B cell (primary cell): ENCODE data around the gene PCBP3. TPM values are rescaled to one million over a fixed set of nuclear protein-coding genes. Genes with fewer than 3 reads are reported as not detected.

Source experiments
- ATAC-seq: fragments of 200-7000 bp; cut with Tn5 transposase; one replicate; pipeline ENCODE4 v1.10.0; 2021; ENCODE audit warnings: low read depth, mild to moderate bottlenecking, moderate number of reproducible peaks, moderate library complexity
- CTCF ChIA-PET: fragments of 350-600 bp; sonication (Branson Sonifier 250); formaldehyde crosslinking; loops from one replicate; lab custom pipeline; 2021; ENCODE audit warnings: antibody characterized with exemption, inconsistent platforms; lab: Charles Lee
- POLR2A ChIA-PET: fragments of 350-600 bp; sonication (Branson Sonifier 250); formaldehyde crosslinking; loops from one replicate; lab custom pipeline; 2021; ENCODE audit warnings: antibody characterized with exemption; lab: Charles Lee
- DNase-seq: peaks from one replicate; pipeline ENCODE4 v3.0.0; 2013
- H2AFZ ChIP-seq: 2 replicates; pipeline ENCODE4 v1.6.1; 2012; ENCODE audit warnings: mild to moderate bottlenecking, low read depth, low read length; ENCODE audit not compliant: insufficient read depth, poor library complexity, severe bottlenecking
- H3K27ac ChIP-seq, 2 donors: 1 replicate in 1 of 2; 2 replicates in 1 of 2; pipeline ENCODE4 v1.5.1; 2012 to 2013; ENCODE audit warnings: low read length in 2 of 2, mild to moderate bottlenecking in 2 of 2, moderate library complexity in 1 of 2
- H3K27me3 ChIP-seq, 4 experiments: fragments of 200-600 bp in 1 of 4; sonication (generic) in 1 of 4; replicated peaks in 1 of 4; 1 replicate in 2 of 4; 2 replicates in 2 of 4; pipeline versions ENCODE4 v1.6.1 to v1.7.0; 2013 to 2016; ENCODE audit warnings: low read length in 3 of 4, mild to moderate bottlenecking in 2 of 4, mixed read lengths in 1 of 4, moderate library complexity in 1 of 4; ENCODE audit not compliant: insufficient read depth in 4 of 4, control insufficient read depth in 3 of 4; ENCODE audit errors: control extremely low read depth in 1 of 4
- H3K36me3 ChIP-seq, 2 experiments: replicated peaks in 1 of 2; 1 replicate in 1 of 2; 2 replicates in 1 of 2; pipeline versions ENCODE4 v1.6.1 to v1.7.1; 2013; ENCODE audit warnings: low read length in 1 of 2; ENCODE audit not compliant: insufficient read depth in 2 of 2, control insufficient read depth in 1 of 2; ENCODE audit errors: control extremely low read depth in 1 of 2, extremely low read depth in 1 of 2
- H3K4me1 ChIP-seq, 2 donors: fragments of 200-600 bp in 1 of 2; sonication (generic) in 1 of 2; 1 replicate in 1 of 2; 2 replicates in 1 of 2; pipeline versions ENCODE4 v1.5.1 to v1.6.1; 2013 to 2017; ENCODE audit warnings: low read length in 2 of 2; ENCODE audit not compliant: control insufficient read depth in 2 of 2, insufficient read depth in 2 of 2
- H3K4me2 ChIP-seq: replicated peaks from 2 replicates; pipeline ENCODE3; 2012; ENCODE audit warnings: mild to moderate bottlenecking, low read depth, low read length; ENCODE audit not compliant: poor library complexity, severe bottlenecking
- H3K4me3 ChIP-seq, 5 experiments: fragments of 200-600 bp in 1 of 5; sonication (generic) in 1 of 5; 1 replicate in 3 of 5; 2 replicates in 2 of 5; pipeline versions ENCODE4 v1.5.1 to v1.7.0; 2011 to 2016; ENCODE audit warnings: low read length in 4 of 5, mild to moderate bottlenecking in 4 of 5, low read depth in 2 of 5, control low read depth in 1 of 5, moderate library complexity in 1 of 5; ENCODE audit not compliant: insufficient read depth in 1 of 5; ENCODE audit errors: control extremely low read depth in 1 of 5, extremely low read depth in 1 of 5
- H3K79me2 ChIP-seq: fragments of 200-600 bp; sonication (generic); one replicate; pipeline ENCODE4 v1.6.0; 2016; ENCODE audit warnings: low read length; ENCODE audit not compliant: control insufficient read depth, insufficient read depth
- H3K9ac ChIP-seq: fragments of 200-600 bp; sonication (generic); 2 replicates; pipeline ENCODE4 v1.6.1; 2017; ENCODE audit warnings: mild to moderate bottlenecking, low read length, moderate library complexity
- H3K9me3 ChIP-seq, 3 donors: one replicate each; pipeline versions ENCODE4 v1.6.1 to v1.7.1; 2013; ENCODE audit warnings: low read length in 2 of 3; ENCODE audit not compliant: control insufficient read depth in 2 of 3, insufficient read depth in 1 of 3; ENCODE audit errors: control extremely low read depth in 1 of 3
- H4K20me1 ChIP-seq: 2 replicates; pipeline ENCODE4 v1.6.0; 2012; ENCODE audit warnings: mild to moderate bottlenecking, low read length; ENCODE audit not compliant: insufficient read depth, control insufficient read depth, poor library complexity, severe bottlenecking
- H3K27ac Mint-ChIP-seq: one replicate; pipeline ENCODE4 v1.8.0; 2021; ENCODE audit warnings: mixed read lengths
- H3K27me3 Mint-ChIP-seq: one replicate; pipeline ENCODE4 v1.8.0; 2021; ENCODE audit warnings: mixed read lengths
- H3K4me1 Mint-ChIP-seq: one replicate; pipeline ENCODE4 v1.8.0; 2021; ENCODE audit warnings: mixed read lengths
- H3K4me3 Mint-ChIP-seq: one replicate; pipeline ENCODE4 v1.8.0; 2021; ENCODE audit warnings: mixed read lengths
- H3K9me3 Mint-ChIP-seq: one replicate; pipeline ENCODE4 v1.8.0; 2022; ENCODE audit warnings: mixed read lengths; ENCODE audit not compliant: insufficient read depth
- CTCF ChIP-seq: fragments of 200-600 bp; IDR thresholded peaks from one replicate; pipeline ENCODE4 v1.8.0; 2022; ENCODE audit warnings: antibody characterized with exemption, mild to moderate bottlenecking
- EZH2 ChIP-seq: IDR thresholded peaks from 2 replicates; pipeline ENCODE4 v1.6.1; 2012; ENCODE audit warnings: borderline replicate concordance, low read depth, mild to moderate bottlenecking, moderate library complexity, low read length; ENCODE audit not compliant: insufficient read depth, poor library complexity, severe bottlenecking
- WGBS: methylation state at CpG from one replicate; pipeline ENCODE4 v1.1.5; 2013; ENCODE audit warnings: missing lambda C conversion rate; ENCODE audit not compliant: insufficient coverage; 5-methylcytosine and 5-hydroxymethylcytosine counted together
- intact Hi-C: fragments of 100-400 bp; cut with micrococcal nuclease; formaldehyde crosslinking; loops from one replicate; pipeline ENCODE4 v1.10.0; 2022
- polyA plus RNA-seq: library from polyadenylated mRNA; depleted of rRNA; stranded (reverse); fragments of >200 nt; gene quantifications from 2 replicates; pipeline ENCODE4 v1.2.3, GENCODE V29; 2012
- total RNA-seq, 2 donors: library from RNA; stranded (reverse); fragments of 120-200 nt in 1 of 2; gene quantifications; 1 replicate in 1 of 2; 2 replicates in 1 of 2; pipeline versions ENCODE4 v1.2.3 to v1.2.4, GENCODE V29; 2013 to 2022

The PCBP3 gene
- total and polyA plus RNA-seq, 2 donors (not counting 1 experiment from before 2014, with no cell fraction given), result 0.45 to 2.7 TPM

GRCh38 chr21:45857761-45858160, 214.2 kb downstream of the PCBP3 start:
- Histone ChIP-seq H3K4me1 (peaks cover 0 to 3% of the 10 kb centered on the region in 2 donors), H3K4me2 (no peak overlapping the region), H2AFZ (no peak overlapping the region), H3K9me3 (no peaks in the 10 kb centered on the region), H3K4me3 (no peak overlapping the region), H4K20me1 (no peaks in the 10 kb centered on the region), H3K9ac (no peak overlapping the region), H3K79me2 (no peaks in the 10 kb centered on the region), H3K36me3 (no peaks in the 10 kb centered on the region), H3K27ac (no peak overlapping the region), H3K27me3 (no peaks in the 10 kb centered on the region)
- Mint-ChIP-seq H3K27ac (no peak overlapping the region), H3K4me3 (no peak overlapping the region), H3K27me3 (peaks cover 4% of the 10 kb centered on the region), H3K9me3 (no peaks in the 10 kb centered on the region), H3K4me1 (peaks cover 3% of the 10 kb centered on the region)
- ChIA-PET CTCF (no interaction called here), POLR2A (no interaction called here)
- no peak for DNase-seq
- 75% methylated on average over 6 of the region's 6 CpGs for WGBS
- intact Hi-C loops, result no loop called here
- ATAC-seq, result no peak
- TF ChIP-seq EZH2 (no peak), CTCF (no peak)

GRCh38 chr21:45858180-45858579, 214.7 kb downstream of the PCBP3 start:
- H3K4me1 Mint-ChIP-seq, result peaks cover 3% of the 10 kb centered on the region
- H3K4me3 Mint-ChIP-seq, result no peak overlapping the region
- intact Hi-C loops, result no loop called here
- Histone ChIP-seq H3K36me3 (no peaks in the 10 kb centered on the region), H3K9me3 (no peaks in the 10 kb centered on the region), H2AFZ (no peak overlapping the region), H3K4me2 (no peak overlapping the region), H3K4me1 (peaks cover 0 to 6% of the 10 kb centered on the region in 2 donors), H3K9ac (no peak overlapping the region), H4K20me1 (no peaks in the 10 kb centered on the region), H3K27me3 (no peaks in the 10 kb centered on the region), H3K79me2 (no peaks in the 10 kb centered on the region), H3K27ac (no peak overlapping the region), H3K4me3 (no peak overlapping the region)
- H3K27me3 Mint-ChIP-seq, result peaks cover 4% of the 10 kb centered on the region
- DNase-seq (no peak), ATAC-seq (no peak)
- POLR2A ChIA-PET, result no interaction called here
- no peaks in the 10 kb centered on the region for H3K9me3 Mint-ChIP-seq
- no peak overlapping the region for H3K27ac Mint-ChIP-seq
- TF ChIP-seq CTCF (no peak), EZH2 (no peak)
- CTCF ChIA-PET, result no interaction called here
- 97% methylated on average over 12 of the region's 12 CpGs for WGBS
